Liver (tissue), 9 donors: ENCODE data around the gene CD47. TPM values are rescaled to one million over a fixed set of nuclear protein-coding genes. Genes with fewer than 3 reads are reported as not detected.

ENCODE experiments used
- DNase-seq: peaks from one replicate; pipeline ENCODE4 v3.0.0-alpha.2; 2017; ENCODE audit warnings: low spot score
- H3K27ac ChIP-seq, 2 donors: one replicate each; pipeline ENCODE4 v1.7.0; 2013; ENCODE audit warnings: inconsistent platforms in 2 of 2, low read length in 2 of 2, control low read depth in 1 of 2, low read depth in 1 of 2, mild to moderate bottlenecking in 1 of 2
- H3K27me3 ChIP-seq, 4 donors: one replicate each; pipeline versions ENCODE4 v1.6.1 to v1.7.0; 2013; ENCODE audit warnings: low read length in 3 of 4, inconsistent platforms in 1 of 4, mild to moderate bottlenecking in 1 of 4, moderate library complexity in 1 of 4; ENCODE audit not compliant: control insufficient read depth in 4 of 4, insufficient read depth in 4 of 4
- H3K36me3 ChIP-seq, 4 donors: one replicate each; pipeline versions ENCODE4 v1.6.1 to v1.7.0; 2013; ENCODE audit warnings: low read length in 3 of 4, mild to moderate bottlenecking in 3 of 4, low read depth in 1 of 4, moderate library complexity in 1 of 4; ENCODE audit not compliant: control insufficient read depth in 4 of 4, insufficient read depth in 3 of 4
- H3K4me1 ChIP-seq, 4 donors: one replicate each; pipeline versions ENCODE4 v1.6.1 to v1.7.0; 2013; ENCODE audit warnings: low read length in 3 of 4, mild to moderate bottlenecking in 3 of 4, moderate library complexity in 1 of 4; ENCODE audit not compliant: control insufficient read depth in 4 of 4, insufficient read depth in 4 of 4
- H3K4me3 ChIP-seq, 3 donors: one replicate each; pipeline versions ENCODE4 v1.6.1 to v1.7.0; 2013; ENCODE audit warnings: low read length in 3 of 3, control low read depth in 1 of 3, low read depth in 1 of 3, mild to moderate bottlenecking in 1 of 3
- H3K9ac ChIP-seq, 2 donors: one replicate each; pipeline ENCODE4 v1.7.0; 2013; ENCODE audit warnings: low read length in 2 of 2, mild to moderate bottlenecking in 2 of 2, moderate library complexity in 2 of 2, control low read depth in 1 of 2, low read depth in 1 of 2
- H3K9me3 ChIP-seq, 4 donors: one replicate each; pipeline versions ENCODE4 v1.6.1 to v1.7.0; 2013; ENCODE audit warnings: low read length in 3 of 4; ENCODE audit not compliant: control insufficient read depth in 4 of 4
- CTCF ChIP-seq: fragments of 150-350 bp; IDR thresholded peaks from 2 replicates; pipeline ENCODE4 v1.5.1; 2017; ENCODE audit warnings: improper control_type of control experiment, low read depth, low read length; ENCODE audit not compliant: missing input control
- EGR1 ChIP-seq, 2 donors: IDR thresholded peaks; 2 replicates each; pipeline ENCODE4 v1.6.1; 2016 to 2018; ENCODE audit warnings: antibody characterized with exemption in 2 of 2, low read depth in 2 of 2
- FOXA1 ChIP-seq: IDR thresholded peaks from 2 replicates; pipeline ENCODE4 v1.6.1; 2016; ENCODE audit warnings: antibody characterized with exemption
- FOXA2 ChIP-seq: IDR thresholded peaks from 2 replicates; pipeline ENCODE4 v1.6.1; 2016; ENCODE audit warnings: antibody characterized with exemption
- GABPA ChIP-seq, 2 donors: IDR thresholded peaks in 1 of 2; conservative IDR thresholded peaks in 1 of 2; 2 replicates each; pipeline ENCODE4 v1.6.1; 2016; ENCODE audit warnings: antibody characterized with exemption in 2 of 2, mild to moderate bottlenecking in 1 of 2, moderate library complexity in 1 of 2
- HNF4A ChIP-seq, 2 donors: conservative IDR thresholded peaks; 2 replicates each; pipeline ENCODE4 v1.6.1; 2016; ENCODE audit warnings: antibody characterized with exemption in 2 of 2, mild to moderate bottlenecking in 2 of 2
- HNF4G ChIP-seq: IDR thresholded peaks from 2 replicates; pipeline ENCODE4 v1.6.1; 2016; ENCODE audit warnings: antibody characterized with exemption
- JUND ChIP-seq, 2 donors: IDR thresholded peaks; 2 replicates each; pipeline ENCODE4 v1.6.1; 2016; ENCODE audit warnings: antibody characterized with exemption in 2 of 2
- MAX ChIP-seq: IDR thresholded peaks from 2 replicates; pipeline ENCODE4 v1.6.1; 2016; ENCODE audit warnings: antibody characterized with exemption
- RAD21 ChIP-seq, 2 donors: IDR thresholded peaks; 2 replicates each; pipeline ENCODE4 v1.6.1; 2016; ENCODE audit warnings: antibody characterized with exemption in 2 of 2, mild to moderate bottlenecking in 2 of 2
- REST ChIP-seq: IDR thresholded peaks from 2 replicates; pipeline ENCODE4 v1.6.1; 2016; ENCODE audit warnings: antibody characterized with exemption, mild to moderate bottlenecking
- RXRA ChIP-seq, 2 donors: IDR thresholded peaks; 2 replicates each; pipeline ENCODE4 v1.6.1; 2017 to 2018; ENCODE audit warnings: antibody characterized with exemption in 2 of 2, mild to moderate bottlenecking in 1 of 2
- SP1 ChIP-seq: IDR thresholded peaks from 2 replicates; pipeline ENCODE4 v1.6.1; 2018; ENCODE audit warnings: antibody characterized with exemption, mild to moderate bottlenecking
- TAF1 ChIP-seq: conservative IDR thresholded peaks from 2 replicates; pipeline ENCODE4 v1.6.1; 2016; ENCODE audit warnings: antibody characterized with exemption, mild to moderate bottlenecking
- YY1 ChIP-seq: IDR thresholded peaks from 2 replicates; pipeline ENCODE4 v1.6.1; 2016; ENCODE audit warnings: antibody characterized with exemption, mild to moderate bottlenecking
- ZBTB33 ChIP-seq: IDR thresholded peaks from 2 replicates; pipeline ENCODE4 v1.6.1; 2016; ENCODE audit warnings: antibody characterized with exemption
- WGBS: extraction: QIAGEN DNeasy Blood & Tissue Kit; methylation state at CpG from one replicate; pipeline ENCODE4 v1.1.7; 2013; 5-methylcytosine and 5-hydroxymethylcytosine counted together
- polyA plus RNA-seq, 2 donors: library from polyadenylated mRNA; stranded (reverse) in 1 of 2; unstranded in 1 of 2; fragments of 200-250 nt in 1 of 2; fragments of >200 nt in 1 of 2; fragmentation: Nextera tagmentation in 1 of 2; extraction: Ambion mirVana in 1 of 2; gene quantifications; one replicate each; pipeline versions ENCODE4 v1.2.1 to v1.2.3, GENCODE V29; 2013 to 2015
- total RNA-seq, 2 donors: library from RNA; depleted of rRNA; stranded (reverse); fragments of >200 nt; gene quantifications; one replicate each; pipeline ENCODE4 v1.2.3, GENCODE V29; 2014
- donor health status: healthy.
- donor health status: healthy.
- donor health status: healthy.
- donor health status: healthy.
- donor health status: healthy.

The CD47 gene
- total and polyA plus RNA-seq, 4 donors, result 23.4 to 39.5 (median 33.9) TPM

GRCh38 chr3:108110934-108111333 lies 20.1 kb upstream of the CD47 start (continued):
- TF ChIP-seq REST (no peak), MAX (no peak), SP1 (no peak)

- H3K9me3 ChIP-seq, result no peaks in the 10 kb centered on the region
- H3K27ac ChIP-seq, result no peak overlapping the region
- no peak for DNase-seq
- 94% methylated on average over 2 of the region's 2 CpGs for WGBS
- TF ChIP-seq ZBTB33 (no peak), YY1 (no peak), RAD21 (IDR thresholded peaks at IDR 0.05) (no peak), TAF1 (no peak), SP1 (no peak), GABPA (IDR thresholded peaks at IDR 0.05 in 1 of 2, conservative IDR thresholded peaks at IDR 0.05 in 1 of 2) (no peak), RXRA (IDR thresholded peaks at IDR 0.05) (no peak), FOXA1 (no peak), CTCF (no peak), MAX (no peak), EGR1 (IDR thresholded peaks at IDR 0.05; ENCODE audit: low read depth in 2 of 2) (no peak)
- H3K27me3 ChIP-seq, result no peaks in the 10 kb centered on the region
- peaks cover 1 to 13% (median 11%) of the 10 kb centered on the region in 4 donors for H3K4me1 ChIP-seq
- H3K4me3 ChIP-seq, result no peak overlapping the region
- H3K36me3 ChIP-seq, result no peaks in the 10 kb centered on the region
- no peak overlapping the region for H3K9ac ChIP-seq
Measured at GRCh38 chr3:108108416-108108815, 17.6 kb upstream of the CD47 start.

- Histone ChIP-seq H3K36me3 (no peaks in the 10 kb centered on the region), H3K4me3 (no peak overlapping the region), H3K9ac (no peak overlapping the region), H3K27ac (no peak overlapping the region), H3K27me3 (no peaks in the 10 kb centered on the region), H3K4me1 (peaks cover 4 to 17% (median 15%) of the 10 kb centered on the region in 4 donors), H3K9me3 (no peaks in the 10 kb centered on the region)
- no peak for DNase-seq
- TF ChIP-seq FOXA2 (no peak), HNF4A (conservative IDR thresholded peaks at IDR 0.05) (no peak), HNF4G (no peak), REST (no peak), RXRA (IDR thresholded peaks at IDR 0.05) (no peak), ZBTB33 (no peak), JUND (IDR thresholded peaks at IDR 0.05) (no peak), SP1 (no peak), TAF1 (no peak), EGR1 (IDR thresholded peaks at IDR 0.05; ENCODE audit: low read depth in 2 of 2) (no peak), GABPA (IDR thresholded peaks at IDR 0.05 in 1 of 2, conservative IDR thresholded peaks at IDR 0.05 in 1 of 2) (no peak), RAD21 (IDR thresholded peaks at IDR 0.05) (no peak)
Measured at GRCh38 chr3:108106449-108106848, 15.6 kb upstream of the CD47 start.
